ENCODE results near the gene TBC1D24.

DNA sequence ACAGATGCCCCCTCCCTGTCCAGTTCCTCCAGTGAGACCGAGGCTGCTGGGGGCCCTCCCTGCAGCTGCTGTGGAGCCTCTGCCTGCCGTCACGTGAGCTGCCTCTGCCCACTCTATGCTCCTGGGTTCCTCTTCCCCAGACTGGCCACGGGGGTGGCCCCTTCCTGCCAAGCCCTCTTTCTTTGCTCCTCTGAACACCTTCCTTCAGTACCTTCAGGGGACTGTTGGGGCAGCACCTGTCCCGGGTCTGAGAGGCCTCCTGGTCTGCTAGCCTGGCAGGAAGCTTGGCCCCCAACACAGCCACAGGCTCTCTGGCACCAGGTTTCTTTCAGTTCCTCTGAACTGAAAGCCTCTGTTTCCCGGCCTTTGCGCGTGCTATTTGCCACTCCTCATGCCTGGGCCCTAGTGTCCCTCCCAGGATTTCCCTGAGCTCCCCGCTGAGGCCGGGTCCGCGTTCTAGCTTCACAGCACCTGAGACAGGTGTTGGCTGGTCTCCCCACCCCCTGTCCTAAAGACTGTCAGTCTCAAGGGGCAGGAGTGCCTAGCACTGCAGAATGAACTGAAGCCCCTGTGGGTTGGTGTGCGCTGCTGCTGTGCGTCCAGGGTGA lies 32.2 kb downstream of the TBC1D24 start:
- TF ChIP-seq JUND (IDR thresholded peaks at IDR 0.05) (no peak), CTCF (IDR thresholded peaks at IDR 0.05) (no peak), TCF12 (IDR thresholded peaks at IDR 0.05) (no peak), EZH2phosphoT487 (IDR thresholded peaks at IDR 0.05; ENCODE audit: borderline replicate concordance, low read depth) (no peak), TEAD4 (IDR thresholded peaks at IDR 0.05; ENCODE audit: borderline replicate concordance, insufficient read depth) (no peak), EP300 (IDR thresholded peaks at IDR 0.05; ENCODE audit: borderline replicate concordance in 1 of 2, low read depth in 1 of 2, low read length in 1 of 2) (no peak), YY1 (IDR thresholded peaks at IDR 0.05; ENCODE audit: low read depth) (no peak), MAX (IDR thresholded peaks at IDR 0.05; ENCODE audit: low read depth) (no peak), USF2 (IDR thresholded peaks at IDR 0.05; ENCODE audit: borderline replicate concordance, low read depth, low read length) (no peak)
